A673 (cell line): ENCODE measurements around the gene PRSS22. TPM values are rescaled to one million over a fixed set of nuclear protein-coding genes. Genes with fewer than 3 reads are reported as not detected.

ENCODE experiments used
- BruUV-seq: library from RNA; stranded (reverse); fragments of 400-500 nt; replicated peaks from 2 replicates; lab custom pipeline; 2021; lab: Mats Ljungman, UMichigan
- CTCF ChIA-PET: fragments of 300-600 bp; sonication (Branson Sonifier 250); formaldehyde crosslinking; loops from one replicate; lab custom pipeline; 2022; ENCODE audit warnings: antibody characterized with exemption; lab: Charles Lee
- POLR2A ChIA-PET: fragments of 300-600 bp; sonication (Branson Sonifier 250); formaldehyde crosslinking; loops from one replicate; lab custom pipeline; 2022; ENCODE audit warnings: antibody characterized with exemption; ENCODE audit not compliant: low non-redundant PET; lab: Charles Lee
- DNase-seq: peaks from one replicate; pipeline ENCODE4 v3.0.0-alpha.2; 2015; ENCODE audit warnings: low spot score
- H3K27ac ChIP-seq: fragments of 200-600 bp; sonication (generic); 2 replicates; pipeline ENCODE4 v1.5.1; 2016; ENCODE audit warnings: mixed run types, low read depth, mild to moderate bottlenecking, mixed read lengths, antibody characterized with exemption, low read length; ENCODE audit not compliant: poor library complexity, severe bottlenecking
- H3K27me3 ChIP-seq: fragments of 200-600 bp; sonication (generic); replicated peaks from 2 replicates; pipeline ENCODE4 v1.6.1; 2017; ENCODE audit warnings: mixed run types, low read depth, mild to moderate bottlenecking, mixed read lengths, antibody characterized with exemption, low read length; ENCODE audit not compliant: insufficient read depth, poor library complexity
- H3K36me3 ChIP-seq: fragments of 200-600 bp; sonication (generic); 2 replicates; pipeline ENCODE4 v1.6.1; 2016; ENCODE audit warnings: mixed run types, mild to moderate bottlenecking, mixed read lengths, antibody characterized with exemption, low read length; ENCODE audit not compliant: insufficient read depth, poor library complexity, severe bottlenecking
- H3K4me1 ChIP-seq: fragments of 200-600 bp; sonication (generic); 2 replicates; pipeline ENCODE4 v1.6.1; 2017; ENCODE audit warnings: mixed run types, mild to moderate bottlenecking, mixed read lengths, antibody characterized with exemption, low read length; ENCODE audit not compliant: insufficient read depth, poor library complexity, severe bottlenecking
- H3K4me3 ChIP-seq: fragments of 200-600 bp; sonication (generic); 2 replicates; pipeline ENCODE4 v1.5.1; 2016; ENCODE audit warnings: low read depth, mixed run types, mild to moderate bottlenecking, mixed read lengths, low read length; ENCODE audit not compliant: poor library complexity, severe bottlenecking
- H3K9me3 ChIP-seq: fragments of 200-600 bp; sonication (generic); 2 replicates; pipeline ENCODE4 v1.6.1; 2016; ENCODE audit warnings: mixed run types, low read depth, mild to moderate bottlenecking, mixed read lengths, antibody characterized with exemption, low read length; ENCODE audit not compliant: poor library complexity, severe bottlenecking
- EZH2 ChIP-seq: fragments of 200-600 bp; sonication (generic); IDR thresholded peaks from 2 replicates; pipeline ENCODE4 v1.6.1; 2017; ENCODE audit warnings: borderline replicate concordance, low read depth, mild to moderate bottlenecking, mixed read lengths, antibody characterized with exemption, low read length; ENCODE audit not compliant: poor library complexity, severe bottlenecking
- intact Hi-C: fragments of 100-400 bp; cut with micrococcal nuclease; formaldehyde crosslinking; loops from one replicate; pipeline ENCODE4 v1.10.0; 2022; ENCODE audit not compliant: unreplicated experiment
- total RNA-seq: library from RNA; stranded (reverse); gene quantifications from 2 replicates; pipeline ENCODE4 v1.2.3, GENCODE V29; 2021
- TF ChIP-seq, protein P1 (sequence below): fragments of 300-800, 200-600 bp; sonication (generic); conservative IDR thresholded peaks from 2 replicates; pipeline ENCODE4 v1.5.1; 2017; ENCODE audit warnings: low read depth, mild to moderate bottlenecking, antibody characterized with exemption, low read length, moderate library complexity, mixed read lengths

PRSS22 gene
- total RNA-seq, 1 experiment from 2014 or later = not detected

DNA sequence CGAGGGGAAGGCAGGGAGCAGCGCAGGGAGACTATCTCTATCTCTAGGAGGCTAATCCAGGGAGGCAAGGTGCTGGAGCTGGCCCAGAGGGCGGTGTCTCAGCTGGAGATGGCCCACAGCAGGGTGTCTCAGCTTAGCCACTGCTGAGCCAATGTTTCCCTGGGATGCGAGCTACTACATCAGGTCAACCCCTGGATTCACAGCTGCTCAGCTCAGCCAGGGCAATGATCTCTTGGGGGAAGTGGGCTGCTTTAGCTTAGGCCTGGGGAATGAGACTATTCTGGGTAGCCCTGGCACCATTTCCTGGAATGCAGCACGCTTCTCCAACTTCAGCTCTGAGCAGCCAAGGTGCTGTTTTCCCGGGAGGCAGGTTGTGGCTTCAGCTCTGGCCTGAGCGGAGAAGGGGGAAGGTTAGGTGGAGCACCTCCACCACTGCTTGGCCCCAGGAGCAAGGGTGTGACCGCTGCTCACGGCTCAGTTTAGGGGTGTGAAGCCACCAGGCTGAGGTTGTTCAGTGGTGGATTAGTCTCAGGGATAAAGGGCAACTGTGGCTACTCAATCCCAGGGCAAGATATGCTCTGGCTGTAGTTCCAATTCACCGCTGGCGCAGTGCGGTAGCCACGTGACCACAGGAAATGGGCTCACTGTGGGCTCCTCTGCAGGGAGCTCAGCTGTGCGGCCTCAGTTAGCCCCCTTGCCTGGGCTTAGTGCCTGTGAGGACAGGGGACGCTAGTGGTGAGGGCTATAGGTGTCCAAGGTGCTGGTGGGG, 46.1 kb downstream of the PRSS22 start:
- H3K36me3 ChIP-seq = no peaks in the 10 kb centered on the region
- POLR2A ChIA-PET = interaction anchor here (0.6 kb wide), 1 partner anchor 54 kb away, joined by 3 read pairs; no protein-coding TSS in a partner anchor
- intact Hi-C loops = no loop called here
- no peak overlapping the region for H3K4me3 ChIP-seq
- DNase-seq = no peak
- BruUV-seq = no TSS peak
- CTCF ChIA-PET = no interaction called here
- no peaks in the 10 kb centered on the region for H3K9me3 ChIP-seq
- no peaks in the 10 kb centered on the region for H3K27me3 ChIP-seq
- peaks cover 9% of the 10 kb centered on the region for H3K4me1 ChIP-seq
- TF ChIP-seq, protein P1, sequence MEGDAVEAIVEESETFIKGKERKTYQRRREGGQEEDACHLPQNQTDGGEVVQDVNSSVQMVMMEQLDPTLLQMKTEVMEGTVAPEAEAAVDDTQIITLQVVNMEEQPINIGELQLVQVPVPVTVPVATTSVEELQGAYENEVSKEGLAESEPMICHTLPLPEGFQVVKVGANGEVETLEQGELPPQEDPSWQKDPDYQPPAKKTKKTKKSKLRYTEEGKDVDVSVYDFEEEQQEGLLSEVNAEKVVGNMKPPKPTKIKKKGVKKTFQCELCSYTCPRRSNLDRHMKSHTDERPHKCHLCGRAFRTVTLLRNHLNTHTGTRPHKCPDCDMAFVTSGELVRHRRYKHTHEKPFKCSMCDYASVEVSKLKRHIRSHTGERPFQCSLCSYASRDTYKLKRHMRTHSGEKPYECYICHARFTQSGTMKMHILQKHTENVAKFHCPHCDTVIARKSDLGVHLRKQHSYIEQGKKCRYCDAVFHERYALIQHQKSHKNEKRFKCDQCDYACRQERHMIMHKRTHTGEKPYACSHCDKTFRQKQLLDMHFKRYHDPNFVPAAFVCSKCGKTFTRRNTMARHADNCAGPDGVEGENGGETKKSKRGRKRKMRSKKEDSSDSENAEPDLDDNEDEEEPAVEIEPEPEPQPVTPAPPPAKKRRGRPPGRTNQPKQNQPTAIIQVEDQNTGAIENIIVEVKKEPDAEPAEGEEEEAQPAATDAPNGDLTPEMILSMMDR = no peak
- TF ChIP-seq EZH2 = no peak
- H3K27ac ChIP-seq = no peak overlapping the region

DNA sequence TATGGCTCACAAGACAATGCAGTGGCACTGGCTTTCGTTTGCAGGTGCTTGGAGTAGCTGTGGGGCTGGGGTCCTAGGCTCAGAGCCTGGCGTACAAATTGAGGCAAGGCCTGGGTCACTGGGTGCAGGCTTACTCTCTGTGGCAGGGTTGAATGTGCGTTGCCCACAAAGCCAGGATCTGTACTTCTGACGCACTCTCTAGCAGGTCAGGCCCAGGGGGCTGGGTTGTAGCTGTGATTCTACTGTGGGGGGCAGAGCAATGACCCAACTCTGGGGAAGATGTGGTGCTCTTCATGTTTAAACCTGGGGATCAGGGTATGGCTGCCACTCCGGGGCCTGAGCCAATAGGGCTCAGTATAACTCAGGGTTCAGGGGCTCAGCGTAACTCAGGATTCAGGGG, 47.3 kb downstream of the PRSS22 start:
- no peak overlapping the region for H3K4me3 ChIP-seq
- POLR2A ChIA-PET = no interaction called here
- DNase-seq = no peak
- no TSS peak for BruUV-seq
- H3K9me3 ChIP-seq = no peaks in the 10 kb centered on the region
- no peak overlapping the region for H3K27ac ChIP-seq
- H3K27me3 ChIP-seq = no peaks in the 10 kb centered on the region
- no peaks in the 10 kb centered on the region for H3K36me3 ChIP-seq
- TF ChIP-seq, protein P1 = no peak
- no peak for TF ChIP-seq EZH2
- peaks cover 9% of the 10 kb centered on the region for H3K4me1 ChIP-seq
- CTCF ChIA-PET = no interaction called here
- intact Hi-C loops = no loop called here

DNA sequence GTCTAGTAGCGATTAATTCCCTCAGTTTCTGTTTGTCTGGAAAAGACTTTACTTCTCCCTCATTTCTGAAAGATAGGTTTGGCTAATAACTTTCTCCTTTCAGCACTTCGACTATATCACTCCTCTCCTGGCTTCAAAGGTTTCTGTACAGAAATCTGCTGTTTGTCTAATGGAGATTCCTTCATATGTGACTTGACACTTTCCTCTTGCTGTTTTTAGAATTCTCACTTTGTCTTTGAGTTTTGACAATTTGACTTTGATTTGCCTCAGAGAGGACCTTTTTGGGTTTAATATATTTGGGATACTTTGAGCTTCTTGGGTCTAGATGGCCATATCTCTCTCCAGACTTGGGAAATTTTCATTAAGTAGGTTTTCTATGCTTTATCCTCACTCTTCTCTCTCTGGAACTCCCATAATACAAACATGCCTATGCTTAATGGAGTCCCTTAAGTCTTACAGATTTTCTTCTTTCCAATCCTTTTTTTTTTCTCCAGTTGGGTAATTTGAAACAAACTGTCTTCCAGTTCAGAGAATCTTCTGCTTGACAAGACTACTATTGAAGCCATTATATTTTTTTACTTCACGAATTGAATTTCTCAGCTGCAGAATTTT, 48.7 kb downstream of the PRSS22 start:
- Histone ChIP-seq H3K27ac (no peak overlapping the region), H3K4me3 (no peak overlapping the region), H3K4me1 (peaks cover 9% of the 10 kb centered on the region), H3K36me3 (no peaks in the 10 kb centered on the region), H3K27me3 (peaks cover 3% of the 10 kb centered on the region), H3K9me3 (no peaks in the 10 kb centered on the region)
- no peak for DNase-seq
- no TSS peak for BruUV-seq
- intact Hi-C loops = no loop called here
- TF ChIP-seq EZH2 = no peak
- TF ChIP-seq, protein P1 = no peak
- ChIA-PET POLR2A (interaction anchor here (0.9 kb wide), 1 partner anchor 15 kb away, joined by 3 read pairs; no protein-coding TSS in a partner anchor), CTCF (no interaction called here)
